SU-DHL-6 (cell line): ENCODE data around the gene NMB.
"Not testable (repeated sequence)": the region's sequence is repeated elsewhere in the genome, so short reads cannot be mapped to it uniquely, and the experiment has no call there.

Experiments used
- H2AFZ ChIP-seq: fragments of 200-600 bp; sonication (generic); 2 replicates; pipeline ENCODE4 v1.6.1; 2014; ENCODE audit warnings: low read depth, mild to moderate bottlenecking, moderate library complexity, mixed read lengths, antibody characterized with exemption, low read length; ENCODE audit not compliant: severe bottlenecking
- H3F3A ChIP-seq: fragments of 200-600 bp; shearing (Covaris generic); 2 replicates; pipeline ENCODE4 v1.6.0; 2016; ENCODE audit warnings: antibody characterized with exemption, mild to moderate bottlenecking; ENCODE audit not compliant: insufficient read depth
- H3K27ac ChIP-seq: fragments of 200-600 bp; sonication (generic); 2 replicates; pipeline ENCODE4 v1.5.1; 2016; ENCODE audit warnings: low read depth, mild to moderate bottlenecking, low read length, moderate library complexity, mixed read lengths
- H3K27me3 ChIP-seq: fragments of 200-600 bp; sonication (generic), shearing (Covaris generic); 2 replicates; pipeline ENCODE4 v1.6.0; 2014; ENCODE audit warnings: mild to moderate bottlenecking, low read length
- H3K36me3 ChIP-seq: fragments of 200-600 bp; sonication (generic); 2 replicates; pipeline ENCODE4 v1.6.1; 2014; ENCODE audit warnings: mild to moderate bottlenecking, low read length, mixed read lengths
- H3K4me2 ChIP-seq: fragments of 300-600, 200-600 bp; shearing (Covaris generic), sonication (generic); 2 replicates; pipeline ENCODE4 v1.6.0; 2014; ENCODE audit warnings: low read length, low read depth, mild to moderate bottlenecking; ENCODE audit not compliant: poor library complexity, severe bottlenecking
- H3K4me3 ChIP-seq: fragments of 200-600 bp; sonication (generic); 2 replicates; pipeline ENCODE4 v1.5.1; 2014; ENCODE audit warnings: antibody characterized with exemption, low read length, mild to moderate bottlenecking, mixed read lengths; ENCODE audit not compliant: insufficient read depth, poor library complexity, severe bottlenecking
- H3K79me2 ChIP-seq: fragments of 200-600 bp; sonication (generic); 2 replicates; pipeline ENCODE4 v1.6.1; 2014; ENCODE audit warnings: mild to moderate bottlenecking, low read length, moderate library complexity; ENCODE audit not compliant: insufficient read depth
- H3K9ac ChIP-seq: fragments of 200-600 bp; sonication (generic); 2 replicates; pipeline ENCODE4 v1.7.0; 2014; ENCODE audit warnings: mild to moderate bottlenecking, low read length
- H3K9me2 ChIP-seq: fragments of 200-600 bp; sonication (generic); replicated peaks from 2 replicates; pipeline ENCODE4 v1.6.1; 2014; ENCODE audit warnings: low read length; ENCODE audit not compliant: insufficient read depth
- H3K9me3 ChIP-seq: fragments of 200-600 bp; sonication (generic); 2 replicates; pipeline ENCODE4 v1.6.1; 2014; ENCODE audit warnings: low read length, mixed read lengths; ENCODE audit not compliant: insufficient read depth
- H4K20me1 ChIP-seq: fragments of 200-600 bp; sonication (generic); 2 replicates; pipeline ENCODE4 v1.6.1; 2014; ENCODE audit warnings: low read depth, mild to moderate bottlenecking, antibody characterized with exemption, low read length, moderate library complexity, mixed read lengths
- EZH2phosphoT487 ChIP-seq: fragments of 200-600 bp; sonication (generic), shearing (Covaris generic); conservative IDR thresholded peaks from 2 replicates; pipeline ENCODE4 v1.6.1; 2018; ENCODE audit warnings: mild to moderate bottlenecking, antibody characterized with exemption, low read length, moderate library complexity, mixed read lengths
- TF ChIP-seq, protein P1 (sequence below): fragments of 200-600 bp; sonication (generic); IDR thresholded peaks from one replicate; pipeline ENCODE4 v1.5.1; 2017; ENCODE audit warnings: antibody characterized with exemption, mild to moderate bottlenecking, low read length, moderate library complexity; ENCODE audit not compliant: insufficient read depth, poor library complexity, severe bottlenecking

NMB gene

GRCh38 chr15:84645997-84646396, 12.0 kb downstream of the NMB start:
- Histone ChIP-seq H3K79me2 (no peaks in the 10 kb centered on the region), H3K9me3 (no peaks in the 10 kb centered on the region), H3K27me3 (no peaks in the 10 kb centered on the region), H3K27ac (no peak overlapping the region), H3K4me2 (no peak overlapping the region), H2AFZ (no peak overlapping the region), H3K36me3 (peaks cover 8% of the 10 kb centered on the region; the same call in 1 of the 2 replicates), H3F3A (no peaks in the 10 kb centered on the region), H3K9me2 (no peaks in the 10 kb centered on the region), H4K20me1 (no peaks in the 10 kb centered on the region), H3K9ac (no peak overlapping the region), H3K4me3 (no peak overlapping the region)
- TF ChIP-seq, protein P1, sequence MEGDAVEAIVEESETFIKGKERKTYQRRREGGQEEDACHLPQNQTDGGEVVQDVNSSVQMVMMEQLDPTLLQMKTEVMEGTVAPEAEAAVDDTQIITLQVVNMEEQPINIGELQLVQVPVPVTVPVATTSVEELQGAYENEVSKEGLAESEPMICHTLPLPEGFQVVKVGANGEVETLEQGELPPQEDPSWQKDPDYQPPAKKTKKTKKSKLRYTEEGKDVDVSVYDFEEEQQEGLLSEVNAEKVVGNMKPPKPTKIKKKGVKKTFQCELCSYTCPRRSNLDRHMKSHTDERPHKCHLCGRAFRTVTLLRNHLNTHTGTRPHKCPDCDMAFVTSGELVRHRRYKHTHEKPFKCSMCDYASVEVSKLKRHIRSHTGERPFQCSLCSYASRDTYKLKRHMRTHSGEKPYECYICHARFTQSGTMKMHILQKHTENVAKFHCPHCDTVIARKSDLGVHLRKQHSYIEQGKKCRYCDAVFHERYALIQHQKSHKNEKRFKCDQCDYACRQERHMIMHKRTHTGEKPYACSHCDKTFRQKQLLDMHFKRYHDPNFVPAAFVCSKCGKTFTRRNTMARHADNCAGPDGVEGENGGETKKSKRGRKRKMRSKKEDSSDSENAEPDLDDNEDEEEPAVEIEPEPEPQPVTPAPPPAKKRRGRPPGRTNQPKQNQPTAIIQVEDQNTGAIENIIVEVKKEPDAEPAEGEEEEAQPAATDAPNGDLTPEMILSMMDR, result no peak
- no peak for TF ChIP-seq EZH2phosphoT487

- Histone ChIP-seq H3K9ac (no peak overlapping the region), H3K9me2 (no peaks in the 10 kb centered on the region), H4K20me1 (no peaks in the 10 kb centered on the region), H3K9me3 (no peaks in the 10 kb centered on the region), H3K27me3 (no peaks in the 10 kb centered on the region), H3K4me3 (no peak overlapping the region), H3K79me2 (no peaks in the 10 kb centered on the region), H3K4me2 (no peak overlapping the region), H3F3A (no peaks in the 10 kb centered on the region), H3K36me3 (peaks cover 8% of the 10 kb centered on the region; the same call in 1 of the 2 replicates), H2AFZ (no peak overlapping the region), H3K27ac (no peak overlapping the region)
- TF ChIP-seq, protein P1, result no peak
- TF ChIP-seq EZH2phosphoT487, result no peak
Observed at GRCh38 chr15:84645496-84645895, 12.5 kb downstream of the NMB start.

DNA sequence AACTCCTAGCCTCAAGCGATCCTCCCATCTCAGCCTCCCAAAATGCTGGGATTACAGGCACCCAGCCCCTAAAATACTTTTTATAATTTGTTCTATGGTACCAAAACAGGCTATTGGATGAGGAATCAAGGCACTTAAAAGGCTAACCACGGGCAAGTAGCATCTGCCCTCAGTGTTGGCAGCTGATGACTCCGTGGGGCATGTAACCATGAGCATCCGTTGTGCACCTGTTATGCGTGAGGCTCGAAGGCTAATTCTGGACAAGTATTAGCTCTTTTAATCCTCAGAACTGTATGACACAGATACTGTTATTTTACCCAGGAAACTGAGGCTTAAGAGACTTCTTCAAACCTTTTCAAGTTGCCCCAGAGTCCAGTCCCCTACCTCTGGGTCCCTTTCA, 14.2 kb downstream of the NMB start:
- TF ChIP-seq, protein P1, result no peak
- no peak for TF ChIP-seq EZH2phosphoT487
- Histone ChIP-seq H3K4me3 (no peak overlapping the region), H3K4me2 (no peak overlapping the region), H3K9me2 (no peaks in the 10 kb centered on the region), H3K36me3 (peaks cover 6% of the 10 kb centered on the region; the same call in 1 of the 2 replicates), H4K20me1 (no peaks in the 10 kb centered on the region), H3K9ac (no peak overlapping the region), H3K79me2 (no peaks in the 10 kb centered on the region), H3K27me3 (no peaks in the 10 kb centered on the region), H3F3A (no peaks in the 10 kb centered on the region), H3K9me3 (no peaks in the 10 kb centered on the region), H2AFZ (no peak overlapping the region), H3K27ac (no peak overlapping the region)

GRCh38 chr15:84642640-84643039, 15.4 kb downstream of the NMB start:
- not testable (repeated sequence) for H3K4me3 ChIP-seq, H3F3A ChIP-seq, H3K27me3 ChIP-seq, H3K9ac ChIP-seq, H3K79me2 ChIP-seq, H4K20me1 ChIP-seq, H2AFZ ChIP-seq, H3K27ac ChIP-seq, H3K9me3 ChIP-seq, H3K36me3 ChIP-seq, H3K4me2 ChIP-seq, H3K9me2 ChIP-seq

GRCh38 chr15:84641871-84642270, 16.1 kb downstream of the NMB start:
- H2AFZ ChIP-seq, H3F3A ChIP-seq, H3K36me3 ChIP-seq, H3K27me3 ChIP-seq, H3K9me2 ChIP-seq, H3K9me3 ChIP-seq, H3K79me2 ChIP-seq, H4K20me1 ChIP-seq, H3K4me2 ChIP-seq, H3K27ac ChIP-seq, H3K9ac ChIP-seq, H3K4me3 ChIP-seq: not testable (repeated sequence)
